Measurements from ENCODE around the gene JMJD8.

Gene JMJD8

DNA sequence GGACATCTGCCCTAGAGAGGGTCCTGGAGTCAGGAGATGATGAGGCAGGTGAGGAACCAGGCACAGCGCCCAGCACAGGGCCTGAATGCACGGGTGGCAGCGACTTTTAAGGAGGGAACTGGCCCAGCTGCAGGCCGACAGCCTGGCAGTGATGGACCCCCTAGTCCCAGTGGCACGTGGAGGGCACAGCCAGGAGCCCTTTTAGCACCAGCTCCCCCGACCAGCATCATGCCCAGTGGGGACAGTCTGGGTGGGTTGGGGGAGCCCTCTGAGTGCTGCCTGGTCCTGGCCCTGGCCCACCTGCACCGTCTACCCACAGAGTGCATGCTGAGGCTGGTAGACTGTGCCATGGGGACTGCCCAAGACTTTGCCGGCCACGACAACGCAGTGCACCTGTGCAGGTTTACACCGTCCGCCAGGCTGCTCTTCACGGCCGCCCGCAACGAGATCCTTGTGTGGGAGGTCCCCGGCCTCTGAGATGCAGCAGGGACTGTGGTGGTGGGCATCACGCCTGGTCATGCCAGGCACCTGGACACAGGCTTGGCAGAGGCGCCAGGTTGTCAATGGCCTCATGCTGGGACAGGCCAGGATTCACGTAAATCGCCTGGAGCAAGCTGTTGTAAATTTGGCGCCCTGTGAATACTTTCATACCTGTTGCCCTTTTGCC is 16.9 kb downstream of the JMJD8 start:
- peak overlapping the region; percentile 15; the same call in 1 of the 2 replicates for H3K4me3 ChIP-seq (ENCODE audit: low read depth, low read length)
- TF ChIP-seq, protein P1, sequence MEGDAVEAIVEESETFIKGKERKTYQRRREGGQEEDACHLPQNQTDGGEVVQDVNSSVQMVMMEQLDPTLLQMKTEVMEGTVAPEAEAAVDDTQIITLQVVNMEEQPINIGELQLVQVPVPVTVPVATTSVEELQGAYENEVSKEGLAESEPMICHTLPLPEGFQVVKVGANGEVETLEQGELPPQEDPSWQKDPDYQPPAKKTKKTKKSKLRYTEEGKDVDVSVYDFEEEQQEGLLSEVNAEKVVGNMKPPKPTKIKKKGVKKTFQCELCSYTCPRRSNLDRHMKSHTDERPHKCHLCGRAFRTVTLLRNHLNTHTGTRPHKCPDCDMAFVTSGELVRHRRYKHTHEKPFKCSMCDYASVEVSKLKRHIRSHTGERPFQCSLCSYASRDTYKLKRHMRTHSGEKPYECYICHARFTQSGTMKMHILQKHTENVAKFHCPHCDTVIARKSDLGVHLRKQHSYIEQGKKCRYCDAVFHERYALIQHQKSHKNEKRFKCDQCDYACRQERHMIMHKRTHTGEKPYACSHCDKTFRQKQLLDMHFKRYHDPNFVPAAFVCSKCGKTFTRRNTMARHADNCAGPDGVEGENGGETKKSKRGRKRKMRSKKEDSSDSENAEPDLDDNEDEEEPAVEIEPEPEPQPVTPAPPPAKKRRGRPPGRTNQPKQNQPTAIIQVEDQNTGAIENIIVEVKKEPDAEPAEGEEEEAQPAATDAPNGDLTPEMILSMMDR (IDR thresholded peaks at IDR 0.05; ENCODE audit: low read depth, low read length, missing control alignments) = no peak
- no peak for DNase-seq (ENCODE audit: low read depth)

DNA sequence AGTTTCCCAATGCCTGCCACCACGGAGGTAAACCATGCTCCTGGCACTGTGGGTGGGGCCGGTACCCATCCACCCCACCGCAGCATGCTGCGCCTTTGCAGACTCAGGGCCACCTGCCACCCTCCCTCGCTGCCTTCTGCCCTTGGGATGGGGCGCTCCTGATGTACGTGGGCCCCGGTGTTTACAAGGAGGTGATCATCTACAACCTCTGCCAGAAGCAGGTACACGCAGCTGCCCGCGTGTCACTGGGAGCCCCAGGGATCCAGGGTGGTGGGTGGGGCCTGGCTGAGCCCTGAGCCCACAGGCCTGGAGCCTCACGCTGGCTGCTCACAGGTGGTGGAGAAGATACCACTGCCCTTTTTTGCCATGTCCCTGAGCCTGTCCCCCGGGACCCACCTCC is 17.6 kb downstream of the JMJD8 start:
- DNase-seq (ENCODE audit: low read depth) = no peak
- no peak overlapping the region for H3K4me3 ChIP-seq (ENCODE audit: low read depth, low read length)
- TF ChIP-seq, protein P1 (IDR thresholded peaks at IDR 0.05; ENCODE audit: low read depth, low read length, missing control alignments) = no peak

DNA sequence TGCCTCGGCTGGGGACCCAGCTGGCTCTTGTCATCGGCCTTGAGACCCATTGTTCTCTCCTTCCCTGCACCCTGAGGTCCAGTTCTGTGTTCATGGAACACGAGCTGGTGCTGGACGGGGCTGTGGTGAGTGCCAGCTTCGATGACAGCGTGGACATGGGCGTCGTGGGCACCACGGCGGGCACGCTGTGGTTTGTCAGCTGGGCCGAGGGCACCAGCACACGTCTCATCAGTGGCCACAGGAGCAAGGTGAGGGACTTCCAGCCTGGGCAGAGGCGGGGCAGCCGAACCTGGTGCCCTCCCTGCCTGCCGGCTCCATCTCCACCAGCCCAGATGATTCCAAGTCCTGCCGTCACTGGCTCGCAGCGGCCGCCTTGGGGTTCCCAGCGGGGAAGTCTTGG is 21.5 kb downstream of the JMJD8 start:
- DNase-seq (ENCODE audit: low read depth) = no peak
- no peak overlapping the region for H3K4me3 ChIP-seq (ENCODE audit: low read depth, low read length)
- TF ChIP-seq, protein P1 (IDR thresholded peaks at IDR 0.05; ENCODE audit: low read depth, low read length, missing control alignments) = no peak

DNA sequence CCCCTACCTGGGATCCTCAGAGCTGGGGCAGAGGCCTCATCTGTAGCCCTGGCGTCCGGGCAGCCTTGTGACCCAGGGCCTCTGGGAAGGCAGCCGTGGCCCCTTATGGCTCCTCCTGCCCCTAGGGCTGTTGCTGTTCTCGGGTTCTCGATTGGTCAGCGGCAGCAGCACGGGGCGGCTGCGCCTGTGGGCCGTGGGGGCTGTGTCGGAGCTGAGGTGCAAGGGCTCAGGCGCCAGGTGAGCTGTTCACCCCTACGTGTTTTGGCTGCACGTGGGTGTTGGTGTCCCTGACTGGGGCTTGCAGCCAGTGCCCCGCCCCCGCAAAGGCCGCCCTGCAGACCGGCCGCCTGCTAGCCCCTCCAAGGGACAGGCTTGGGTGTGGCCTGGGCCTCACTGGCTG is 22.0 kb downstream of the JMJD8 start:
- H3K4me3 ChIP-seq (ENCODE audit: low read depth, low read length) = no peak overlapping the region
- DNase-seq (ENCODE audit: low read depth) = no peak
- TF ChIP-seq, protein P1 (IDR thresholded peaks at IDR 0.05; ENCODE audit: low read depth, low read length, missing control alignments) = no peak

DNA sequence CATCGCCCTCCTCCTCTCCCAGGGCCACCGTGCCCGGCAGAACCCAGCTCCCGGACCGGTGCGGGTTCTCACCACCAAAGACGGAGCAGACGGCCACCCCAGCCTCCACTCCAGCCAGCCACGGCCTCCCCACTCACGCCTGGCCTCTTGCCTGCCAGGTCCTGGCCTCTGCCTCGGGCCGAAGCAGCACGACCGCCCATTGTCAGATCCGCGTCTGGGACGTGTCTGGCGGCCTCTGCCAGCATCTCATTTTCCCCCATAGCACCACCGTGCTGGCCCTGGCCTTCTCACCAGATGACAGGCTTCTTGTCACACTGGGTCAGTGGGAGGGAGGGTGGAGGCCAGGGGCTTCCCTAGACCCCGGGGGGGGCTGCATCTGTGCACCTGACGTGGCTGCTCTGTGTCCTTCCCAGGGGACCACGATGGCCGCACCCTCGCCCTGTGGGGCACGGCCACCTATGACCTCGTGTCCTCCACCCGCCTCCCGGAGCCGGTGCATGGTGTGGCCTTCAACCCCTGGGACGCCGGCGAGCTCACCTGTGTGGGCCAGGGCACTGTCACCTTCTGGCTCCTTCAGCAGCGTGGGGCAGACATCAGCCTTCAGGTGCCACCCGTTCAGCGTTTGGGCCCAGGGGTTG is 22.8 kb downstream of the JMJD8 start:
- no peak for DNase-seq (ENCODE audit: low read depth)
- TF ChIP-seq, protein P1 (IDR thresholded peaks at IDR 0.05; ENCODE audit: low read depth, low read length, missing control alignments) = no peak
- no peak overlapping the region for H3K4me3 ChIP-seq (ENCODE audit: low read depth, low read length)

DNA sequence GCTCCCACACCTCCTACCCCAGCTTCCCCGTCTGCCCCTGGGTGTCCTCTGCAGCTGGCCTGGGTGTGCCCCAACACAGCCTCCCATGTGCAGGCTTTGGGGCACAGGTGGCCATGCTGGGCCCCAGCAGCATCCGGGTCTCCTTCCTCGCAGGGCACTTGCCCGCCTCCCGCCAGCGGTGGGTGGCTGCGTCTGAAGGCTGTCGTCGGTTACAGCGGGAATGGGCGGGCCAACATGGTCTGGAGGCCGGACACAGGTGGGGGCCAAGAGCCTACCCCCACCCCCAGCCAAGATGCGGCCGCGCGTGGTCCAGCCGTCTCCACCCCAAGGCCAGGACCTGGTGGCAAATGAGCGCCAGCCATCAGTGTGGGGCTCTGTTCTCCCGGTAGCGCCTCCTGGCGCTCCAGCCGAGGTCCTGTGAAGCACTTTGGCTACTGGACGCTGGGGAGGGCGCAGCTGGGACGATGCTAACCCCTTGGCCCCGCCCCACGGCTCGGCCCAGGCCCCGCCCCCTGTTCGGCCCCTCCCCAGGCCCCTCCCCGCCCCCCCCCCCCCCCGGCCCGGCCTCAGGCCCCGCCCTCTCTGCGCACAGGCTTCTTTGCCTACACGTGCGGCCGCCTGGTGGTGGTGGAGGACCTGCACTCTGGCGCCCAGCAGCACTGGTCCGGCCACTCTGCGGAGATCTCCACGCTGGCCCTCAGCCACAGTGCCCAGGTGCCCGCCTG is 23.5 kb downstream of the JMJD8 start:
- TF ChIP-seq, protein P1 (IDR thresholded peaks at IDR 0.05; ENCODE audit: low read depth, low read length, missing control alignments) = peak; percentile 51
- no peak for DNase-seq (ENCODE audit: low read depth)
- no peak overlapping the region for H3K4me3 ChIP-seq (ENCODE audit: low read depth, low read length)
